Skeletal muscle satellite cell (primary cell): ENCODE measurements around the gene ALK.

Experiments
- H3K27me3 ChIP-seq: 2 replicates; pipeline ENCODE4 v1.7.0; 2013; ENCODE audit warnings: low read length; ENCODE audit not compliant: control insufficient read depth, insufficient read depth
- H3K36me3 ChIP-seq: 2 replicates; pipeline ENCODE4 v1.7.0; 2013; ENCODE audit warnings: mild to moderate bottlenecking, control low read depth, low read length; ENCODE audit not compliant: insufficient read depth
- H3K4me1 ChIP-seq: 2 replicates; pipeline ENCODE4 v1.7.0; 2013; ENCODE audit warnings: low read length; ENCODE audit not compliant: control insufficient read depth, insufficient read depth
- H3K4me2 ChIP-seq: 2 replicates; pipeline ENCODE4 v1.7.0; 2013; ENCODE audit warnings: mild to moderate bottlenecking, low read length
- H3K4me3 ChIP-seq: 2 replicates; pipeline ENCODE4 v1.7.0; 2013; ENCODE audit warnings: low read length
- H3K9ac ChIP-seq: 2 replicates; pipeline ENCODE4 v1.7.0; 2013; ENCODE audit warnings: mild to moderate bottlenecking, low read depth, low read length, moderate library complexity
- H3K9me3 ChIP-seq: replicated peaks from 2 replicates; pipeline ENCODE4 v1.7.0; 2013; ENCODE audit warnings: mild to moderate bottlenecking, control low read depth, low read length

Gene ALK

GRCh38 chr2:29767606-29768335 is 153.6 kb downstream of the ALK start:
- no peaks in the 10 kb centered on the region for H3K9me3 ChIP-seq
- H3K4me2 ChIP-seq, result no peak overlapping the region
- H3K36me3 ChIP-seq, result no peaks in the 10 kb centered on the region

DNA sequence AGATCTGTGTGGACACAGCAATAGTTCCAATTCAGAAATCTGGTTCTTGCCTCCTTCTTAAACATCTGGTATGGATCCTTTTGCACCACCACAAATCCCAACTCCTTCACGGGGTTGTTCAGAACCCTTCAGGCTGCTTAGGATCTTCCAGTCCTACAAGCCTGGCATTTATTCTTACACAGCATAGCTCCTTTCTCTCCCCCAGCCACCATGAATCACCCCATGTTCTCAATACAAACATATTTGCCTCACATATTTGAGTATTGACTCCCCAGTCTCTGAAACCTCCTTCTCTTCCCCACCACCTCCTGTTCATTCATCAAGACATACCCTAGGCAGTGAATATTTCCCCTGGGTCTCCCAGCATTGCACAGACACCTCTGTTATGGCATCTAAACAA is 155.2 kb downstream of the ALK start:
- Histone ChIP-seq H3K27me3 (no peaks in the 10 kb centered on the region), H3K4me1 (peaks cover 19% of the 10 kb centered on the region), H3K4me2 (peak overlapping the region; percentile 44), H3K9me3 (no peaks in the 10 kb centered on the region), H3K36me3 (no peaks in the 10 kb centered on the region), H3K4me3 (no peak overlapping the region), H3K9ac (no peak overlapping the region)

More at GRCh38 chr2:29767606-29768335, 153.6 kb downstream of the ALK start:
- Histone ChIP-seq H3K4me3 (no peak overlapping the region), H3K27me3 (no peaks in the 10 kb centered on the region), H3K9ac (no peak overlapping the region), H3K4me1 (peaks cover 19% of the 10 kb centered on the region)

DNA sequence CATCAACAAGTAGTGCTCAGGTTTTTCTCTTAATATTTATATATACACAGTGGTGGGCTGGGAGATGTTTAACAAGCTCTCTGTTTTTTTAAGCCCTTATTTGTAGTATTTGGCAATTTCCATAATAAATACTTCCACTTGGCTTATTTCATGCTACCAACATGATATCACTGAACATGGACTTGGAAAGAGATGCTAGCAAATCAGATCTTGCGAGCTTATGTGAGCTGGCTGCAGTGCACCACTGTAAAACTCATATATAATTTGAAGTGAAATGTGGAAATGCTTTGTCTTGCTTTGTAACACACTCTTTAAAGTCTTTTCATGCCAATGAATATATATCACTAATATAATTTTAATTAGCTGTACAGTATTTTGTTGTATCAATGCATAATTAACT is 155.7 kb downstream of the ALK start:
- Histone ChIP-seq H3K4me2 (peak overlapping the region; percentile 44), H3K36me3 (no peaks in the 10 kb centered on the region), H3K27me3 (no peaks in the 10 kb centered on the region), H3K4me3 (no peak overlapping the region), H3K4me1 (peaks cover 19% of the 10 kb centered on the region), H3K9me3 (no peaks in the 10 kb centered on the region), H3K9ac (no peak overlapping the region)

GRCh38 chr2:29763371-29763770 is 158.0 kb downstream of the ALK start:
- no peak overlapping the region for H3K4me2 ChIP-seq
- H3K4me3 ChIP-seq, result no peak overlapping the region
- no peaks in the 10 kb centered on the region for H3K9me3 ChIP-seq
- H3K27me3 ChIP-seq, result no peaks in the 10 kb centered on the region
- H3K9ac ChIP-seq, result no peak overlapping the region
- no peaks in the 10 kb centered on the region for H3K36me3 ChIP-seq
- peaks cover 19% of the 10 kb centered on the region for H3K4me1 ChIP-seq

DNA sequence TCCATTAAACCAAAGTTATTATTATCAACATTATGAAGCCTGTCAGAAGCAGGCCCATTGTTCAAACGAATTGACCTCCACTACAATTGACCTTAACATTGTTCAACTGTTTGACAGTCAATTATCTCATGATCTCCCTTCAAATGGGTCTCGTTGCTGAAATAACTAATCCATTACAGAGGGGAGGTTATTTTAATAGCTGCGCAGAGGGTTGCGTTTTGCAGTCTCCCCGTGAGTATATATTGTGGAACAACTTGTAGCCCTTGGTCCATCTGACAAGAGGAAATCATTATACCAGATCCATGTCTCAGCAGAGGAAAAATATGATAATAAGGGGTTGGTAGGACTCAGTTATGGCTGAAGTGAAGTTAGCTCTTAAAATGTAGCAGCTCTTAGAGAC is 159.1 kb downstream of the ALK start:
- H3K4me2 ChIP-seq, result no peak overlapping the region

GRCh38 chr2:29761278-29761677 is 160.1 kb downstream of the ALK start:
- peaks cover 7% of the 10 kb centered on the region for H3K4me1 ChIP-seq
- H3K4me2 ChIP-seq, result no peak overlapping the region
- no peak overlapping the region for H3K4me3 ChIP-seq
- no peaks in the 10 kb centered on the region for H3K9me3 ChIP-seq
- H3K9ac ChIP-seq, result no peak overlapping the region
- H3K27me3 ChIP-seq, result peaks cover 5% of the 10 kb centered on the region
- no peaks in the 10 kb centered on the region for H3K36me3 ChIP-seq

More for the DNA sequence above, 159.1 kb downstream of the ALK start:
- Histone ChIP-seq H3K9me3 (no peaks in the 10 kb centered on the region), H3K4me3 (no peak overlapping the region), H3K4me1 (peaks cover 13% of the 10 kb centered on the region), H3K27me3 (peaks cover under 1% of the 10 kb centered on the region), H3K36me3 (no peaks in the 10 kb centered on the region), H3K9ac (no peak overlapping the region)

GRCh38 chr2:29760008-29760407 is 161.4 kb downstream of the ALK start:
- Histone ChIP-seq H3K27me3 (peaks cover 5% of the 10 kb centered on the region), H3K4me3 (no peak overlapping the region), H3K36me3 (no peaks in the 10 kb centered on the region), H3K4me1 (no peaks in the 10 kb centered on the region), H3K4me2 (no peak overlapping the region), H3K9me3 (no peaks in the 10 kb centered on the region), H3K9ac (no peak overlapping the region)

- H3K36me3 ChIP-seq, result no peaks in the 10 kb centered on the region
- no peak overlapping the region for H3K4me2 ChIP-seq
- no peak overlapping the region for H3K4me3 ChIP-seq
- H3K4me1 ChIP-seq, result peaks cover under 1% of the 10 kb centered on the region
- no peak overlapping the region for H3K9ac ChIP-seq
- no peaks in the 10 kb centered on the region for H3K9me3 ChIP-seq
- H3K27me3 ChIP-seq, result peaks cover 5% of the 10 kb centered on the region
Measured at GRCh38 chr2:29759360-29759759, 162.0 kb downstream of the ALK start.

DNA sequence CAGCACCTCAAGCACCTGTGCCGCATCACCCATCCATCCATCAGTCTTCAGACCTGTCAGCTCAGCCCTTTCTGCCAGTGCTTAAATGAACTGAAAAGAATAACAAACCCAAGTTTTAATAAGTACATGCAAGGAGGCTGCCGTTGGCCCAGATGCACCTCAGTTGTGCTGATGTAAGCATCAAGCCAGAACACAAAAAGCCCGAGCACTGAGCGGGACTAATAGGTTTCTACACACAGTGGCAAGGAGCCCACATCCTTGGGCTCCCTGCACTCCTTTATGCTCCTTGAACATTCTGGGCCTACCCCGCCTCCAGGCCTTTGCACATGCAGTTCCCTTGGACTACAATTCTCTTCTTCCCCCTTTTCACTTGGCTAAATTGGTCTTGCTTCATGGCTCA is 165.6 kb downstream of the ALK start:
- peaks cover 5% of the 10 kb centered on the region for H3K27me3 ChIP-seq
- H3K4me3 ChIP-seq, result no peak overlapping the region
- no peak overlapping the region for H3K4me2 ChIP-seq
- H3K36me3 ChIP-seq, result no peaks in the 10 kb centered on the region
- H3K9ac ChIP-seq, result no peak overlapping the region
- peaks cover 17% of the 10 kb centered on the region for H3K4me1 ChIP-seq
- H3K9me3 ChIP-seq, result no peaks in the 10 kb centered on the region

DNA sequence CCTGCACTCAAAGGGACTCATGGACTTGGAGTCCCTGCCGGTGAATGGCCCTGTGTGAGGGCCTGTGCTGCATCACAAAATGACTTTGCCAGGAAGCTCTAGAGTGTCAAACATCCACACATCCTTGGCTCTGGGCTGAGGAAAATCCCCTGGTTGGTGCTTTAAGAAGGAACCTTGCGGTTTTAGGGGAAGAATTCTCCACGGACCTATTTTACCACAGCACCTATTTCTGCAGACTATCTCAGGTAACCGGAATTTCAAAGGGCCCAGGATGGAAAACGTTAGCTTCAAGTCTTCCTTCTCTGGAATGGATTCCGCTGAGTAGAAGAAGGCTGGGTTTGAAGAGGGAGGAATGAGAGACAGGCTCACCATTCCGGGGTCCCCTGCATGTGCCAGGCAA is 166.2 kb downstream of the ALK start:
- Histone ChIP-seq H3K27me3 (peaks cover 5% of the 10 kb centered on the region), H3K36me3 (no peaks in the 10 kb centered on the region), H3K4me1 (peaks cover 17% of the 10 kb centered on the region), H3K4me3 (no peak overlapping the region), H3K9ac (no peak overlapping the region), H3K4me2 (no peak overlapping the region), H3K9me3 (no peaks in the 10 kb centered on the region)

DNA sequence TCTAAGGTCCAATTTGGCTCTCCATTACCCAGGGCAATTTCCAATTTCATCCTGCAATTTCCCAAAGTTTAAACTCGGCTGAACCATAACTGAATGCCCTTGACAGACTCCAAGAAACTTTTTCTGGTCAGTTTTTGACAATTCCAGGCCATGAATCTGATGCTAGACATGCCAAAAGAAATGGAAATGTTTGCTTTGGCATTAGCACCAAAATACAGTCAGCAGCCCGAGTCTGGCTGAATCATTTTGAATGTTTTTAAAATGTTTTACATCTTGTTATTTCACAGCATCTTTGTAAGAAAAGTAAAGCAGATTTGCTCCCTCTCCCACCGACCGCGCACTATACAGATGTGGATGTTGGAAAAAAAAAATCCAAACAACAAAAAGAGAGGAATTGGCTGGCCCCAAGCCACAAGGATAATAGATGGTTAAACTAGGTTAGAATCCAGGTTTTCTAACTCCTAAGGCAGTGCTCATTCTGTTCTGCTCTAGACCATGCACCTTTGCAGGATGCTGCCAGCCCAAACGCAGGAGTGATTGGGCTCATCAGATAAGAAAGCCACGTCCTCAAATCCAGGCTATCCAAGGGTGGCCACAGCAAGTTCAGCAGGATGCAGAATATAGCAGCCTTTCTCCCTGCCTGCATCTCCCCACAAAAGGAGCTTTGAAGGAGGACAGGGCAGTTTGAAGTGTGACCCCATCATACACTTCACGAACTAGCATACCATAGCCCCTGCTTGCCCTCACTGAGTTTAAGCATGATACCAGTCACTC is 167.5 kb downstream of the ALK start:
- peaks cover 5% of the 10 kb centered on the region for H3K27me3 ChIP-seq
- peaks cover 18% of the 10 kb centered on the region for H3K4me1 ChIP-seq
- no peak overlapping the region for H3K4me3 ChIP-seq
- peak overlapping the region; percentile 42 for H3K4me2 ChIP-seq
- H3K36me3 ChIP-seq, result no peaks in the 10 kb centered on the region
- H3K9me3 ChIP-seq, result no peaks in the 10 kb centered on the region
- H3K9ac ChIP-seq, result no peak overlapping the region

GRCh38 chr2:29751390-29751789 is 170.0 kb downstream of the ALK start:
- Histone ChIP-seq H3K36me3 (no peaks in the 10 kb centered on the region), H3K9me3 (no peaks in the 10 kb centered on the region), H3K4me2 (no peak overlapping the region), H3K4me1 (peaks cover 32% of the 10 kb centered on the region), H3K27me3 (peaks cover 3% of the 10 kb centered on the region), H3K9ac (no peak overlapping the region), H3K4me3 (no peak overlapping the region)
